Measurements from ENCODE around the gene BAMBI.
"Not testable (repeated sequence)": the region's sequence is repeated elsewhere in the genome, so short reads cannot be mapped to it uniquely, and the experiment has no call there.

BAMBI gene

DNA sequence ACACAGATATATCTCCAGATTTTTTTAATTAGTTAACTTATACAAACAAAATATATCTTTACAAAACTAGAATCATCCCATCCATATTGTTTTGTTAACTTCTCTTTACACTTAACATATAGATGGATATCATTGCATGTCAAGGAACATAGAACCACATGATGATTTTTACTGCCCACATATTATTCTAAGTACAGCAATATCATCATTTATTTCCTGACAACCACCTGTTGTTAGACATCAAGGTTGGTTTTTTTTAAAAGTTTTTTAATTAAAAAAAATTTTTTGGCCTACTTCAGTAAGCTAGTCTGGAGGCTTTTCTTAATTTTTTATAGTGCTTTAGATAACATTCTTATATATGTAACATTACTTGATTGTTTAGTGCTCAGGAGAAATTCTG is 38.9 kb upstream of the BAMBI start:
- H3K36me3 ChIP-seq (ENCODE audit: control insufficient read depth in 4 of 4, insufficient read depth in 4 of 4, low read length in 3 of 4), result no peaks in the 10 kb centered on the region
- ChIA-PET POLR2A (no interaction called here), CTCF (no interaction called here)
- peaks cover 0 to 1% (median 0%) of the 10 kb centered on the region in 5 experiments for H3K27me3 ChIP-seq (replicated peaks in 2 of 5; ENCODE audit: control insufficient read depth in 4 of 5, insufficient read depth in 5 of 5, low read length in 4 of 5)
- no peaks in the 10 kb centered on the region for H3K4me1 ChIP-seq (ENCODE audit: control extremely low read depth in 1 of 4, control insufficient read depth in 4 of 4, insufficient read depth in 4 of 4, low read length in 3 of 4)
- H3K4me3 ChIP-seq (ENCODE audit: control insufficient read depth in 1 of 7, extremely low read depth in 1 of 7, insufficient read depth in 4 of 7, low read depth in 2 of 7, low read length in 6 of 7), result no peak overlapping the region
- H3K9me3 ChIP-seq (ENCODE audit: control extremely low read depth in 1 of 5, control insufficient read depth in 4 of 5, insufficient read depth in 2 of 5, low read depth in 1 of 5, low read length in 4 of 5), result no peaks in the 10 kb centered on the region
- no peak for DNase-seq
- no peak overlapping the region for H3K27ac ChIP-seq (ENCODE audit: insufficient read depth in 1 of 2, low read depth in 1 of 2, low read length in 2 of 2, poor library complexity in 1 of 2, severe bottlenecking in 2 of 2)

DNA sequence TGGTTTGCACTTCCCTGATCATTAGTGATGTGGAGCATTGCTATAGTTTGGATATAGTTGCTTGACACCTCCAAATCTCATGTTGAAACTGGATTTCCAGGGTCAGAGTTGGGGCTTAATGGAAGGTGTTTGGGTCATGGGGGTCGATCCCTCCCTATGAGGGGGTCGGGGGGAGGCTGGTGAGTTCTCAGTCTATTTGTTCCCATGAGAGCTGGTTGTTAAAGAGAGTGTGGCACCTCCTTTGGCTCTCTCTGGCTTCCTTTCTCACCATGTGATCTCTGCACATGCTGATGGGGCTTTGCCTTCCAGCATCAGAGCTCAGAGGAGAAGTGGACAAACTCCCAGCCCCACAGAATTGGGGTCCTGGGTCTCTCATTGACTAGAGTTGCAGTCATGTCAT is 36.8 kb upstream of the BAMBI start:
- WGBS (ENCODE audit: insufficient coverage), result 100% methylated on average over 1 of the region's 2 CpGs
- no peaks in the 10 kb centered on the region for H3K4me1 ChIP-seq (ENCODE audit: control extremely low read depth in 1 of 4, control insufficient read depth in 4 of 4, insufficient read depth in 4 of 4, low read length in 3 of 4)
- POLR2A ChIA-PET, result no interaction called here
- no peaks in the 10 kb centered on the region for H3K9me3 ChIP-seq (ENCODE audit: control extremely low read depth in 1 of 5, control insufficient read depth in 4 of 5, insufficient read depth in 2 of 5, low read depth in 1 of 5, low read length in 4 of 5)
- H3K36me3 ChIP-seq (ENCODE audit: control insufficient read depth in 4 of 4, insufficient read depth in 4 of 4, low read length in 3 of 4), result no peaks in the 10 kb centered on the region
- DNase-seq, result no peak
- no peak overlapping the region for H3K27ac ChIP-seq (ENCODE audit: insufficient read depth in 1 of 2, low read depth in 1 of 2, low read length in 2 of 2, poor library complexity in 1 of 2, severe bottlenecking in 2 of 2)
- H3K4me3 ChIP-seq (ENCODE audit: control insufficient read depth in 1 of 7, extremely low read depth in 1 of 7, insufficient read depth in 4 of 7, low read depth in 2 of 7, low read length in 6 of 7), result no peak overlapping the region
- CTCF ChIA-PET, result interaction anchor here (0.9 kb wide), 1 partner anchor 12 kb away, joined by 3 read pairs; no protein-coding TSS in a partner anchor
- peaks cover 0 to 1% (median 0%) of the 10 kb centered on the region in 5 experiments for H3K27me3 ChIP-seq (replicated peaks in 2 of 5; ENCODE audit: control insufficient read depth in 4 of 5, insufficient read depth in 5 of 5, low read length in 4 of 5)

DNA sequence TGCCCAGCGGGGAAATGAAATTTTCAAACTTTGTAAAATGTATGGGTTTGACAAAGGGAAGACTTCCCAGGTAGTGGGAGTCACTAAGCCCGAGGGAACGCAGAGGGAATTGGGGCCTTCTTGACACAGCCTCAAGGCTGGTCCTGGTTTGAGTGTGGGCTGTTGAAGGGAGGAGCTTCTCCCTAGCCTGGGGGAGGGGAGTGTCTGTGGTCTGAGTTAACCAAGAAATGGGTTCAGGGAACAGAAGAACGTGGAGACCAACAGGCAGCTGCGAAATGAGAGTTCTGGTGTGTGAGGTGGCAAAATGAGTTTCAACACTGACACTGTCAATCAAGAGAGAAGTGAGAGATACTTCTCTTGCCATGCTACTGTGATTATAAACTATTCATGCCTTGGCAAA is 32.7 kb upstream of the BAMBI start:
- Histone ChIP-seq H3K36me3 (ENCODE audit: control insufficient read depth in 4 of 4, insufficient read depth in 4 of 4, low read length in 3 of 4) (no peaks in the 10 kb centered on the region), H3K4me3 (ENCODE audit: control insufficient read depth in 1 of 7, extremely low read depth in 1 of 7, insufficient read depth in 4 of 7, low read depth in 2 of 7, low read length in 6 of 7) (no peak overlapping the region), H3K27ac (ENCODE audit: insufficient read depth in 1 of 2, low read depth in 1 of 2, low read length in 2 of 2, poor library complexity in 1 of 2, severe bottlenecking in 2 of 2) (no peak overlapping the region), H3K9me3 (ENCODE audit: control extremely low read depth in 1 of 5, control insufficient read depth in 4 of 5, insufficient read depth in 2 of 5, low read depth in 1 of 5, low read length in 4 of 5) (peaks cover 0 to 2% (median 0%) of the 10 kb centered on the region in 5 experiments), H3K4me1 (ENCODE audit: control extremely low read depth in 1 of 4, control insufficient read depth in 4 of 4, insufficient read depth in 4 of 4, low read length in 3 of 4) (no peaks in the 10 kb centered on the region), H3K27me3 (replicated peaks in 2 of 5; ENCODE audit: control insufficient read depth in 4 of 5, insufficient read depth in 5 of 5, low read length in 4 of 5) (peaks cover 0 to 1% (median 0%) of the 10 kb centered on the region in 5 experiments)
- DNase-seq, result no peak
- WGBS (ENCODE audit: insufficient coverage), result 85% methylated on average over 4 of the region's 5 CpGs
- ChIA-PET POLR2A (no interaction called here), CTCF (no interaction called here)

DNA sequence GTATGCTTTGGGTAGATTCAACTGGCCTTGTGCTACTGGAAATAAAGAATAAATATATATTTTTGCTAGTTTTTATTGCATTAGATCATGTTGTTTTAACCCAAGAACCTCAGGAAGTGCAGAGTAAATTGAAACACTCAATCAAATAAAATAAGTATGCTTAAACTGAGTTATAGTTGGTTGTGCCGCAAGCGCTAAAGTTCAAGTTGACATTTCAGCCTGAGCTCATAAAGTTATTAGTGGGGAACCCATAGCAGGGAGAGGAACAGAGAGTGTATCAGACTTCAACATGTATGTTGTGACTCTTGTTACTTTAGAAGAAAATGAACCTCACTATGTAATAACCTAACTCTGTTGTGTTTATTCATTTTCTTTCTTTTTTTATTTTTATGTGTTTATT is 25.2 kb upstream of the BAMBI start:
- H3K9me3 ChIP-seq (ENCODE audit: control extremely low read depth in 1 of 5, control insufficient read depth in 4 of 5, insufficient read depth in 2 of 5, low read depth in 1 of 5, low read length in 4 of 5), result peaks cover 0 to 2% (median 0%) of the 10 kb centered on the region in 5 experiments
- no CpG with 5 or more reads among the region's 2 CpGs for WGBS (ENCODE audit: insufficient coverage)
- ChIA-PET POLR2A (no interaction called here), CTCF (no interaction called here)
- H3K36me3 ChIP-seq (ENCODE audit: control insufficient read depth in 4 of 4, insufficient read depth in 4 of 4, low read length in 3 of 4), result no peaks in the 10 kb centered on the region
- no peaks in the 10 kb centered on the region for H3K27me3 ChIP-seq (replicated peaks in 2 of 5; ENCODE audit: control insufficient read depth in 4 of 5, insufficient read depth in 5 of 5, low read length in 4 of 5)
- H3K27ac ChIP-seq (ENCODE audit: insufficient read depth in 1 of 2, low read depth in 1 of 2, low read length in 2 of 2, poor library complexity in 1 of 2, severe bottlenecking in 2 of 2), result no peak overlapping the region
- H3K4me3 ChIP-seq (ENCODE audit: control insufficient read depth in 1 of 7, extremely low read depth in 1 of 7, insufficient read depth in 4 of 7, low read depth in 2 of 7, low read length in 6 of 7), result no peak overlapping the region
- no peak for DNase-seq
- H3K4me1 ChIP-seq (ENCODE audit: control extremely low read depth in 1 of 4, control insufficient read depth in 4 of 4, insufficient read depth in 4 of 4, low read length in 3 of 4), result no peaks in the 10 kb centered on the region

DNA sequence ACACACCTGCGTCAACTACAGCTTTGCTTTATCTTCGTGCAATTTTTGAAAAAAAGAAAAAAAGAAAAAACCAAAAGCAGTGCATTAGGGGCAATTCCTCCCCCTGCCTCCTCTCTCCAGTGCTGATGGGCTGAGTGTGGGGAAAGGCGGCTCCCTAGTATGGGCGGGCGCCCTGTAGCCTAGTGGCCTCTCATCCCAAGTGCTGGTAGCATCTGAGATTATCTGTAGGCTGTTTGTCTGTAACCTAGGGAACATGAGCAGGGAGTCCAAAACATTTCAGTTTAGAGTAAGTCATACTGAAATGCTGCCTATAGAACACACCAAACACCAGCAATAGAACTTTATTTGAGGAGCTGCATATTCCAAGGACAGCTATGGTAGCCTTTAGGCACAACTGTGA is 24.6 kb upstream of the BAMBI start:
- no peaks in the 10 kb centered on the region for H3K36me3 ChIP-seq (ENCODE audit: control insufficient read depth in 4 of 4, insufficient read depth in 4 of 4, low read length in 3 of 4)
- peaks cover 0 to 2% (median 0%) of the 10 kb centered on the region in 5 experiments for H3K9me3 ChIP-seq (ENCODE audit: control extremely low read depth in 1 of 5, control insufficient read depth in 4 of 5, insufficient read depth in 2 of 5, low read depth in 1 of 5, low read length in 4 of 5)
- POLR2A ChIA-PET, result interaction anchor here (0.6 kb wide), 1 partner anchor 194 kb away, joined by 3 read pairs; no protein-coding TSS in a partner anchor
- H3K27me3 ChIP-seq (replicated peaks in 2 of 5; ENCODE audit: control insufficient read depth in 4 of 5, insufficient read depth in 5 of 5, low read length in 4 of 5), result no peaks in the 10 kb centered on the region
- no peak for DNase-seq
- no peak overlapping the region for H3K27ac ChIP-seq (ENCODE audit: insufficient read depth in 1 of 2, low read depth in 1 of 2, low read length in 2 of 2, poor library complexity in 1 of 2, severe bottlenecking in 2 of 2)
- no peak overlapping the region for H3K4me3 ChIP-seq (ENCODE audit: control insufficient read depth in 1 of 7, extremely low read depth in 1 of 7, insufficient read depth in 4 of 7, low read depth in 2 of 7, low read length in 6 of 7)
- CTCF ChIA-PET, result interaction anchor here (1.0 to 1.6 kb wide), 2 partner anchors 18 to 24 kb away, joined by 3 read pairs; no protein-coding TSS in a partner anchor
- 100% methylated on average over 2 of the region's 5 CpGs for WGBS (ENCODE audit: insufficient coverage)
- H3K4me1 ChIP-seq (ENCODE audit: control extremely low read depth in 1 of 4, control insufficient read depth in 4 of 4, insufficient read depth in 4 of 4, low read length in 3 of 4), result no peaks in the 10 kb centered on the region

DNA sequence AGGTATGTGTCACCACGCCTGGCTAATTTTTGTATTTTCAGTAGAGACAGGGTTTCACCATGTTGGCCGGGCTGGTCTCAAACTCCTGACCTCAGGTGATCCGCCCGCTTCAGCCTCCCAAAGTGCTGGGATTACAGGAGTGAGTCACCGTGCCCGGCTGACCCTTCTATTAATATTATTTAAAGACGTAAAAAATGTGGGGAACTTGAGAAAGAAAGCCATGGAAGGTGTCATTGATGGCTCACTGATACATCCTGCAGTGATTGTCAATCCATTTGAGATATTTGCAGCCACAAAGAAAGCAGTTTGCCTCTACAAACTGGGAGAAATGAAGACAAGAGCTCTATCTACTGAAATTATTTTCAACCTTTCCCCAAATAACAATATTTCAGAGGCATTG is 18.5 kb upstream of the BAMBI start:
- H3K36me3 ChIP-seq (ENCODE audit: control insufficient read depth in 4 of 4, insufficient read depth in 4 of 4, low read length in 3 of 4); H3K4me3 ChIP-seq (ENCODE audit: control insufficient read depth in 1 of 7, extremely low read depth in 1 of 7, insufficient read depth in 4 of 7, low read depth in 2 of 7, low read length in 6 of 7); H3K4me1 ChIP-seq (ENCODE audit: control extremely low read depth in 1 of 4, control insufficient read depth in 4 of 4, insufficient read depth in 4 of 4, low read length in 3 of 4); H3K9me3 ChIP-seq (ENCODE audit: control extremely low read depth in 1 of 5, control insufficient read depth in 4 of 5, insufficient read depth in 2 of 5, low read depth in 1 of 5, low read length in 4 of 5); DNase-seq; H3K27me3 ChIP-seq (replicated peaks in 2 of 5; ENCODE audit: control insufficient read depth in 4 of 5, insufficient read depth in 5 of 5, low read length in 4 of 5); H3K27ac ChIP-seq (ENCODE audit: insufficient read depth in 1 of 2, low read depth in 1 of 2, low read length in 2 of 2, poor library complexity in 1 of 2, severe bottlenecking in 2 of 2); CTCF ChIA-PET; POLR2A ChIA-PET: not testable (repeated sequence)
- 92% methylated on average over 4 of the region's 7 CpGs for WGBS (ENCODE audit: insufficient coverage)

DNA sequence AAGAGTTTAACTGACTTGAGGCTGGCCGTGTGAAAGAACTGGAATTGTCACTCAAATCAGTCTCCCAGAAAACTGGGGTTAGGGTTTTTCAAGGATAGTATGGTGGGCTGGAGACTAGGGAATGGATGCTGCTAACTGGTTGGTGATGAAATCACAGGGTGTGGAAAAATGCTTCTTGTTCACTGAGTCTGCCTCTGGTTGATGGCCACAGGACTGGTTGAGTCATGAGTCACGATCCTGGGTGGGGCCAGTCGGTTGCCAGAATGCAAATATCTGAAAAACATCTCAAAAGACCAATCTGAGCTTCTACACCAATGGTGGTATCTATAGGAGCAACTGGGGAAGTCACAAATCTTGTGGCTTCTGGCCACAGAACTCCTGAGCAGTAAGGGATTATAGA is 16.3 kb upstream of the BAMBI start:
- H3K4me1 ChIP-seq (ENCODE audit: control extremely low read depth in 1 of 4, control insufficient read depth in 4 of 4, insufficient read depth in 4 of 4, low read length in 3 of 4), result no peaks in the 10 kb centered on the region
- no peak overlapping the region for H3K4me3 ChIP-seq (ENCODE audit: control insufficient read depth in 1 of 7, extremely low read depth in 1 of 7, insufficient read depth in 4 of 7, low read depth in 2 of 7, low read length in 6 of 7)
- CTCF ChIA-PET, result interaction anchor here (1.3 to 1.4 kb wide), 2 partner anchors 331 to 644 kb away, joined by 4 to 5 read pairs; no protein-coding TSS in a partner anchor
- DNase-seq, result no peak
- peaks cover 0 to 11% (median under 1%) of the 10 kb centered on the region in 5 experiments for H3K27me3 ChIP-seq (replicated peaks in 2 of 5; ENCODE audit: control insufficient read depth in 4 of 5, insufficient read depth in 5 of 5, low read length in 4 of 5)
- H3K36me3 ChIP-seq (ENCODE audit: control insufficient read depth in 4 of 4, insufficient read depth in 4 of 4, low read length in 3 of 4), result no peaks in the 10 kb centered on the region
- no peaks in the 10 kb centered on the region for H3K9me3 ChIP-seq (ENCODE audit: control extremely low read depth in 1 of 5, control insufficient read depth in 4 of 5, insufficient read depth in 2 of 5, low read depth in 1 of 5, low read length in 4 of 5)
- H3K27ac ChIP-seq (ENCODE audit: insufficient read depth in 1 of 2, low read depth in 1 of 2, low read length in 2 of 2, poor library complexity in 1 of 2, severe bottlenecking in 2 of 2), result no peak overlapping the region
- WGBS (ENCODE audit: insufficient coverage), result 100% methylated on average over 1 of the region's 3 CpGs
- POLR2A ChIA-PET, result no interaction called here

All from common myeloid progenitor, CD34-positive (primary cell).